GM21723 (cell line): ENCODE results near the gene RRH.
"Not testable (repeated sequence)": the region's sequence is repeated elsewhere in the genome, so short reads cannot be mapped to it uniquely, and the experiment has no call there.

ENCODE experiments used
- ATAC-seq: cut with Tn5 transposase; IDR thresholded peaks from one replicate; pipeline ENCODE4 v1.9.1; 2021; ENCODE audit warnings: mild to moderate bottlenecking, moderate library complexity; ENCODE audit not compliant: unreplicated experiment

The RRH gene

GRCh38 chr4:109827672-109828071 is at the start of gene RRH:
Gene RRH (plus strand): TSS chr4:109827972. CDS start chr4:109828028, 56 bp downstream.
- no peak for ATAC-seq

GRCh38 chr4:109782092-109782491 is 45.7 kb upstream of the RRH start:
- not testable (repeated sequence) for ATAC-seq

- no peak for ATAC-seq
Observed at GRCh38 chr4:109786846-109787245, 40.9 kb upstream of the RRH start.

GRCh38 chr4:109787807-109788206 is 40.0 kb upstream of the RRH start:
- ATAC-seq: no peak

GRCh38 chr4:109795059-109795458 is 32.7 kb upstream of the RRH start:
- no peak for ATAC-seq

GRCh38 chr4:109798866-109799265 is 28.9 kb upstream of the RRH start:
- ATAC-seq: no peak

- no peak for ATAC-seq
Observed at GRCh38 chr4:109801099-109801789, 26.5 kb upstream of the RRH start.

GRCh38 chr4:109801895-109802319 is 25.9 kb upstream of the RRH start, which contains the start of gene CFI:
Gene CFI (minus strand): TSS chr4:109801999. CDS start chr4:109801971, 28 bp downstream.
- ATAC-seq: no peak

- ATAC-seq: peak; percentile 65
Observed at GRCh38 chr4:109803924-109804571, 23.7 kb upstream of the RRH start.

- ATAC-seq: no peak
Observed at GRCh38 chr4:109809655-109810054, 18.1 kb upstream of the RRH start.

- no peak for ATAC-seq
Observed at GRCh38 chr4:109810552-109811387, 17.0 kb upstream of the RRH start.

GRCh38 chr4:109811707-109812106 is 16.1 kb upstream of the RRH start:
- no peak for ATAC-seq

GRCh38 chr4:109815151-109816081 is 12.4 kb upstream of the RRH start, which contains the start of gene GAR1:
Gene GAR1 (plus strand): TSS chr4:109815762. CDS start chr4:109816165, 403 bp downstream.
- ATAC-seq: peak; percentile 99

- ATAC-seq: no peak
Observed at GRCh38 chr4:109816082-109816442, 11.7 kb upstream of the RRH start.

- no peak for ATAC-seq
Observed at GRCh38 chr4:109816894-109817293, 10.9 kb upstream of the RRH start.

- no peak for ATAC-seq
Observed at GRCh38 chr4:109818268-109818667, 9.5 kb upstream of the RRH start.

- no peak for ATAC-seq
Observed at GRCh38 chr4:109820563-109820962, 7.2 kb upstream of the RRH start.

GRCh38 chr4:109821185-109821584 is 6.6 kb upstream of the RRH start:
- no peak for ATAC-seq

GRCh38 chr4:109826719-109827118 is 1.1 kb upstream of the RRH start:
- ATAC-seq: peak; percentile 77

- ATAC-seq: no peak
Observed at GRCh38 chr4:109833756-109834155, 6.0 kb downstream of the RRH start.
